Measurements from ENCODE around the gene NF1.
"Not testable (repeated sequence)": the region's sequence is repeated elsewhere in the genome, so short reads cannot be mapped to it uniquely, and the experiment has no call there.

GRCh38 chr17:31345191-31345747, 250.5 kb downstream of the NF1 start:
- not testable (repeated sequence) for TF ChIP-seq CTCF, EP300, POLR2A (IDR thresholded peaks at IDR 0.05)

Measured in tibial nerve (tissue), 4 donors.